HG03442 (cell line): ENCODE data around the gene PHPT1.
"Not testable (repeated sequence)": the region's sequence is repeated elsewhere in the genome, so short reads cannot be mapped to it uniquely, and the experiment has no call there.

Experiments
- ATAC-seq: cut with Tn5 transposase; IDR thresholded peaks from one replicate; pipeline ENCODE4 v1.9.1; 2021; ENCODE audit warnings: mild to moderate bottlenecking, moderate library complexity; ENCODE audit not compliant: unreplicated experiment

Gene PHPT1

DNA sequence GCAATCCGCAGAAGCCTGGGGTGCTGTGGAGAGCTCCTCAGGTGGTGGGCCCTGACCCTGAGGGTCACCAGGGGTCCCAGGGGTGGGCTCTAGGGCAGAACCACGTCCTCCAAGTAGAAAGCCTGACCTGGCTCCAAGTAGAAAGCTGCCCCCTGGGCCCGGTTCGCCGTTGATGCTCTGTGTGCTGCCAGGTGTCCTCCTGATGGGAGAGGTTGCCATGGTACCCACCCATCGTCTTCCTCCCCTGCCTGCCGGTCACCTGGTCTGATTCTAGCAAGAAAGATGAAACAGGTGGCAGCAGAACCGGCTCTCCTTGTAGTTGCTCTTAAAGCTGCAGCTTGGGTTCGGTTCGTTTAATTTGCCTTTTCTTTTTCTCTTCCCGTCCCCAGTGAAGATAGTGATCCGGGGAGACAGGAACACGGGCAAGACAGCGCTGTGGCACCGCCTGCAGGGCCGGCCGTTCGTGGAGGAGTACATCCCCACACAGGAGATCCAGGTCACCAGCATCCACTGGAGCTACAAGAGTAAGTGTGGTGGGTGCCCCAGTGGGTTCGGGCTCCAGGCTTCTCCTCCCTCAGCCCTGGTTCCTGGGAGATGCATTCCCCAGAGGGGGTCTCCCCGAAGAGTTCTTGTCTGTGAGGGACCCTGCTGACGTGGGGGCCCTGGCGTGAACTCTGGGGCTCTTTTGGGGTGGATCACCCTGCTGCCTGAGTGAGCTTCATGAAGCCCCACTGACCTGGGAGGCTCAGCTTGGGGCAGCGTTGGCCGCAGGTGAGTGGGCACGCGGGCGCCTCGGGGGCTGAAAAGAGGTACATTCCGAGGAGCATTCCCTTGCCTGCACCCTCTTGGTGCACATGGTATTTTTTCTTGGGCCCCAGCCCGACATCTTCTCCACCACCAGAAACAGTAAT is 25.8 kb upstream of the PHPT1 start:
- ATAC-seq, result no peak

DNA sequence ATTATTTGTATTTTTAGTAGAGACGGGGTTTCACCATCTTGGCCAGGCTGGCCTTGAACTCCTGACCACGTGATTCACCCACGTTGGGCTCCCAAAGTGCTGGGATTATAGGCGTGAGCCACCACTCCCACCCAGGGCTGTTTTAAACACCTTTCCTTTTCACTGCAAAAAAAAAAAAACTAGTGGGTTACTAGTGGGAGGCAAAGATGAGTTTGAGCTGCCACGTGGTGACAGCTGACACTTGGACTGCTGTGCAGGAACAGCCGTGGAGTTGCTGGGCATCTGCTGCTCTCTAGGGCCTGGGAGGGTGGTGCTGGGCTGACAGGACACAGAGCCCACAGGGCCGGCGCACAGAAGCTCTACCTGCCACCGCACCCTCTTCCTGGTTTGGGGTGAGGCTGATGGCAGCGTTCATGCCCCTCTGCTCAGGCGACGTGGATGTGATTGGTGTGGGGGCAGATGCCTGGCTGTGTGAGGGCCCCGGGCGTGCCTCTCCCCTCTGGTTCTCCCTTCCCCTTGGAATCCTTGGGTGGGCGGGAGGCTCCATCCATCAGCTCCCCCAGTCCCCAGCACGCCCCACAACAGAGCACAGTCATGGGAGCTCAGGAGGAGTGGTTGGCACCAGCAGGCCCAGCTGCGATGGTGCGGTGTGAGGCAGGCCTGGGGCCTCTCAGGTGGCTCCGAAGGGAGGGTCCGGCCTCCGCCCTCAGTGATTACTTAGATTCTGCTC is 24.5 kb upstream of the PHPT1 start:
- no peak for ATAC-seq

DNA sequence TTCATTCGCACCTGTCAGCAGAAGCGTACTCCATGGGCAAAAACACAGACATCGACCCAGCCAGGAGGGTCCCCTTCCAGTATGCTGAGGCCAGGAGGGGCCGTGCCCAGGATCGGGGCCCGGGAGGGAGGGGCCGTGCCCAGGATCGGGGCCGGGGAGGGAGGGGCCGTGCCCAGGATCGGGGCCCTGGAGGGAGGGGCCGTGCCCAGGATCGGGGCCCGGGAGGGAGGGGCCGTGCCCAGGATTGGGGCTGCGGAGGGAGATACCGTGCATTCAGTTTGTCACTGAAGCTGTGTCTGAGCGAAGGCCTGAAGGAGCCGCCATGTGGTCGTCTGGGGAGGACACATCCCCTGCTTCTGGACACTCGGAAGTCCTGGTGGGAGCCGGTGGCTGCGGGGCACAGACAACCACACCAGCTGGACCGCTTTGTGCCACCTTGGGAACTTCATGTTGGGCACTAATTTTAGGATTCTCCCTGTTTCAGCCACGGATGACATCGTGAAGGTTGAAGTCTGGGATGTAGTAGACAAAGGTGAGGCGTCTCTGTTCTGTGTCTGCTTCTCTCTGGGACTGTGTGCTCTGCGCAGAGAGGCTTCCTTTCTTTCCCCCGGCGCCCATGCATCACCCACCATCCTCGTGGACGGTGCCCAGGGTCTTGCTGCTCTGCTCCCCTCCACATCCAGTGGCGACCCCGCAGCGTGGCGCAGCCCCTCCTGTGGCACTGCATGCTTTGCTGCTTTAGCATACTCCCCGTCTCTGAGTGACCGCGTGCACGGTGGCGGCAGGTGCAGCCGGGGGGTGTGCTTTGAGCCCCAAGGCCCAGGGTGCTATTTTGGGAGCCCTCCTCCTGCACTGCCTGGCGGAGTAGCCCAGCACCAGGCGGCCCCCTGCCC is 23.7 kb upstream of the PHPT1 start:
- no peak for ATAC-seq

DNA sequence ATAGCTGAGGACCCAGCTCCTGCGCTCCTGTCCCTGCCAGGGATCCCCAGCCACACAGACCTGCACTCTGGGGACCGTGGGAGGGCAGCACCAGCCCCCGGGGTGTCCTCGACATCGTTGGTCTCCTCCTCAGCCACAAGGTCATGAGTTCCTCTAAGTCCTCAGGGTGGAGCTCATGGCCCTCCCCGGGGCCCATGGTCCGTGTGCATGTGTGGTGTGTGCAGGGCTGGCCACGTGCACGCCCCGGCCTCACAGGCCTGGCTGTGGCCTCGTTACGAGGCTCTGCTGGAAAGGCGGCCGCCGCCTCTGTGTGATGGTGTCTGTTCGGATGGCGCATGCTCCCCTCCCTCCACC is 23.0 kb upstream of the PHPT1 start:
- ATAC-seq, result no peak

DNA sequence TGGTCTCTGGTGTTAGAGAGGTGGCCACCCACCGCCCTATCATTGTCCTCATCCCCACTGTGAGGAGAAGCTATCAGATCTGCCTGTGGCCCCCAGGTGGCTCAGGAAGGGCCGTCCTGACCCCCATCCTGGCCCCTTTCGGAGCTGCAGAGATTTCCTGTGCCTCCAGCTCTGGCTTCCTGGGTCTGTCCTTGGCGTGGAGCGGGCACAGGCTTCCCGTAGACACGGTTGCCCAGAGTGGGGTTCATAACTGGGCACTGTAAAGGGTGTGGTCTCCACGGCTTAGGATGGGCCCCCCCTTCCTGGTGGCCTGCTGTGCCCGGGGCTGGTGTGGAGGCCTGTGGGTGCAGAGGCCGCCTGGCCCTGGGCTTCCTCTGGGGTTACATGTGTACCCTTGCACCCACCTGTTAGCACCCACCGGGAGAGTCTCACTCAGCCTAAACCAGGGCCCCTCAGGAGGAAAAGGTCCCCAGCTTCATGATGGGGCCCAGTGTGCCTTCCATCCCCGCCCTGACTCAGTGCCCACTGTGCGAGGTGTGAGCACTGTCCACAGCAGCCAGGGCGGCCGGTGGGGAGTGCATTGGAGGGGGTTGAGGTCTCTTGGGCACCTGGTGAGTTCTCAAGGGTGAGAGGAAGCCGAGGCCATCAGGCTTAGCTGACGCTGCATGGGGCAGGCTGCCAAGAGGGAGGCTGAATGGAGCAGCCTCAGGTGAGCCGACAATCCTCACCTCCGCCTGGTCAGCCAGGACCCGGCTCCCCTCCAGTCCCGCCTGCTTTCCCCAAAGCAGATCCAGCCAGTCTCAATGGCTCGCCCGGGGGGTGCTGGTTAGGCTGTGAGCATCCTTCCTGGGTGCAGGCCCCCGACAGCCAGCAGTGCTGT is 22.3 kb upstream of the PHPT1 start:
- no peak for ATAC-seq

DNA sequence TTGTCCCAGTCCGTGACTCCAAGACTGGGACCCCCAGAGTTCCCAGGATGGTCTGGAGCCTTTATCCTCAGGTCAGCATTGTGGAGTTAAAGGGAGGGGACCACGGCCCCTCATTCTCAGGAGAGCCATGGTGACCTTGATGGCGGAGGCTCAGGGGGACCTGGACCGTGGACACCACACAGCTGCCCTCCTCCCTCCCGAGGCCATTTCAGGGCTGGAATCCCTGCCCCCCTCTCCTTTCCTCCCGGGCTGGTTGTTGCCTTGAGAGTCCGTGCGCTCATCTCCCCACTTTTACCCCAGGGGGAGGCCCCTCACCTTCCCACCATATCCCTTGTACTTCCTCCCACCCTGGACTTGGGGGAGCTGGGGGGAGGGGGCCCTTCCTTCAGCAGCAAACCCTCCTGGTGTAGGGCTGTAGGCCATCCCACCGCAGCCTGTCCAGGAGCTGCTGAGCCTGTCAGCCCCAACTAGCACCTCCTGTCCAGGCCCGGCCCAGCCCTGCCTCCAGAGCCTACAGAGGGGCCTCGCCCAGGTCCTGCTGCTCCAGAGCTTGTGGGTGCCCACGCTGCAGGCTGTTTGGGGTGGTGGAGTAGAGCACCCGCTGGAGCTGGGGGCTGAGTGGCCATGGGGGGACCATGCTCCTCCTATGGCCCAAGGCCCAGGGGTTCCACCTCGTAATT is 21.3 kb upstream of the PHPT1 start:
- ATAC-seq, result no peak

DNA sequence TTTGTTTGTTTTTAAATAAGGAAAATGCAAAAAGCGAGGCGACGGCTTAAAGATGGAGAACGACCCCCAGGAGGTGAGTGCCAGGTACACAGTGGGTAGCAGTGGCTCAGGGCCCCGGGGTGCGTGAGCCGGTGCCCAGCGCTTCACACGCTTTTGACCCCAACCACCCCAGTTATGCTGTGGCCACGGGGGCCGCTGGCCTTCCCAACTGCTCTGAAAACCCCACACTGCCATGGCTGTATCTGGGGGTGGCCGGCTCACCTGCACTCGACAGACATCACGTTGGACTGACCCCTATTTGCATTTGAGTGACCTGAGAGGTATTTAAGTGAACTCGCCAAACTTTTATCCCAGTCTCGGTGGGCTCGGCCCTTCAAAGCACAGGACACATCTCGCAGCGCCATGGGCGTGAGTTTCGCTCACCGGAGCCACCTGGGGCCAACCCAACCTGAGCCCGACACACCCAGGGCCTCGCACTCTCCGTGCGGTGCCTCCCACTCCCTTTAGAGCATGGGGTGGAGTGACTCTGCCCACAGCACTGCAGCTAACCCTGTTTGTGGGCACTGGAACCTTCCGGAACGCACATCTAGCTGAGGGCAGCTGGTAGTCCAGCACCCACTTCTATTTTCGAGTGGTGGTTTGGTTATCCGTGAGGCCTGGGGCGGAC is 20.6 kb upstream of the PHPT1 start:
- ATAC-seq, result no peak

DNA sequence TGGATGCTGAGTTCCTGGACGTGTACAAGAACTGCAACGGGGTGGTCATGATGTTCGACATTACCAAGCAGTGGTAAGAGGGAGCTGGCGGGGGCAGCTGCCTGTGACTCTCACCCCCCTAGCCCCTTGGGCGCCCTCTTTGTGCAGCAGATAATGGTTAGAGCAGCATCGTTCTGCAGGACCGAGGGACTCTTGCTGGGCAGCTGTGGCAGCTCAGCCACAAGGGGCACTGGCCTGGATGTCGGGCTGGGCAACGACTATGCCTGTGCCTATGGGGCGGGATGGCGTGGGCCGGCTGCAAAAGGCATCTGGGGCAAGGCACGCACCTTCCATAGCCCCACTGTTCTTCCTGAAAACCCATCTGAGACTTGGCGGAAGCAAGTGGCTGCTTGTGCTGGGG is 19.8 kb upstream of the PHPT1 start:
- no peak for ATAC-seq

DNA sequence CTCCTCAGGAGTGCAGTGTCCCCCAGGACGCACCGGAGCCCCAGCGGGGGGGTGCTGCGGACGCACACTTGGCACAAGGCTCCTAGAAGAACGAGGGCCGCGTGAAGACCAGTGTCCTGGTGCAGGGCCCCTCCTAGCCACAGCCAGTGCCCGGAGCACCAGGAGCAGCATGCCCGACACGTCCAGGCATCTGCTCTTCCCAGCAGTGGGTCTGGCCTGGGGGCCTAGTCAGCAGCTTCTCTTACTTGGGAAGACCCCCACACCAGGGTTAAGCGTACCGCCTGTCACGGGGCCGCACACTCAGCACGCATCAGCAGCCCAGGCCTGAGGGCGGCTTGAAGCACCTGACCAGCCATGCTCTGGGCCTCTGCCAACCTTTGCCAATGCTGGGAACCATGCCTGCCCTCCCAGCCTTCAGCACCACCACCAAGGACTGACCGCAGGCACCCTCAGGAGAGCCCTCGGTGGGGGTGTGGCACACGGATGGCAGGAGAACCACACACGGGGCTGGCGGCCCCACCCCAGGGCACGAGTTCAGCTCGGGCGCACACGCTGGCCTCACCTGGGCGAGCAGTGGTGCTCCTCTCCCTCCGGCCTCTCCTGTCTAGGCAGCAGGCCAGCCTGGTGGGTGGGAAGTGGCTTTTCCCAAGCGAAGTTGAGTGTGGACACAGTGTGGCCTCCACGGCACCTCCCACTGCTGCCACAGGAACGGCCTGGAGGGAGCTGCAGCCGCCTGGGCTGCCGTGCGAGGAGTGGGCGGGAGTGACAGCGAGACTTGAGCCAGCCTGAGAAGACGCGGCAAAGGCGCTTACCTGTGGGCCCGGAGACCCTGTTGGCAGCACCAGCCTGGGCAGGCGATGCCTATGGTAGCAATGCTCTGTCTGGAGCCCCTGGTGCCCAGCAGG is 19.0 kb upstream of the PHPT1 start:
- no peak for ATAC-seq

DNA sequence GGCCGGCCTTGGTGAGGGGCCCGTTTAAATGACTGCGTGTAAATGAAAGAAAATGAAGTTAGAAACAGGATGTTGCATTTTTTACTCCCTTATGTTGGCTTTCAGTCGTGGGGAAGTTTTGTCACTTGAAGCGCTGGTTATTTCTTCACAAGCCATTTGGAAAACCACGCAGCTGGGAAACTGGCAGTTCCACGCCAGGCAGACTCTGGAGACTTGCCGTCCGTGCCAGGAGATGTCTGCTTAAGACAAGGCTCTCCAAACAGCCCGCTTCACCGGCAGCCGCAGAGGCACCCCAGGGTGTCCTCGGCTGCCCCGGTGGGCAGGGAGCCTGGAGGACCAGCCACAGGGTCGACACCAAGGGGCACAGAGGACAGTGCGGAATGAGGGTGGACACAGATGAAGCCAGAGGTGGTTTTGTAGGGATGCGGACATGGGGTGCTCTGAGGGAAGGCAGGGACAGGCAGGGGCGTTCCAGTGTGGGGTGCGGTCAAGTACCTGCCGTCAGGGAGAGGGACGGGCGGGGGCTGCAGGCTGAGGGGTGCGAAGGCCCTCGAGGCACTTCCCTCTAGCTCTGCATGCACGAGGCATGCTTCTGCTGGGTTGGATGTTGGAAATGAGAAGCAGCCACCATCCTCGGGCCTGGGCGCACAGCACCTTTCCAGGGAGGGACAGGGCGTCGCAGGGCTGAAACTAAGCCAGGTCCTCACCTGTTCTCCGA is 18.0 kb upstream of the PHPT1 start:
- ATAC-seq, result no peak

DNA sequence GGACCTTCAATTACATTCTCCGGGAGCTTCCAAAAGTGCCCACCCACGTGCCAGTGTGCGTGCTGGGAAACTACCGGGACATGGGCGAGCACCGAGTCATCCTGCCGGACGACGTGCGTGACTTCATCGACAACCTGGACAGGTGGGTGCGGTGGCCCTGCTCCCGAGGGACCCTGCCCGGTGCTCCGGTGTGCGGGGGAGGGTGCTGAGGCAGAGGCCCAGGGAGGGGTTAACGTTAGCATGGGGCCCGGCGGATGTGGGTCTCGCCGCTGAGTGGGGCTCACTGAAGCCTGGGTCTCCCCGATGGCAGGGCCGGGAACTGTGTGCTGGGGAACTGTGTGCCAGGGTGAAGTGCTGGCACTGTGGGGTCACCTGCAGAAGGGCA is 17.5 kb upstream of the PHPT1 start:
- no peak for ATAC-seq

DNA sequence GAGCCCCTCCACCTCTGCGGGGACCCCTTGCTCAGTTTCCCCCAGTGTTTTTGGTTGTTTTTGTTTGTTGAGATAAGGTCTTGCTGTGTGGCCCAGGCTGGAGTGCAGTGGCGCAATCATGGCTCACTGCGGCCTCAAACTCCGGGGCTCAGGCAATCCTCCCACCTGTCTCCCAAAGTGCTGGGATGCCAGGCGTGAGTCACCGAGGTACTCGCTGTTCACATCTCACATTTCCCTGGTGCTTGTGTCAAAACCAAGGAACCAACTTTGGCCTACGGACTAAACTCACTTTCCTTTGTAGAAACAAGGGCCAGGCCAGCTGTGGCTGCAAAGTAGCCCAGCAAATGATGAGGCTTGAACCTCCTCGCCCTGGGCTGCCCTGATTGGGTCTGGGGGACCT is 16.6 kb upstream of the PHPT1 start:
- no peak for ATAC-seq

DNA sequence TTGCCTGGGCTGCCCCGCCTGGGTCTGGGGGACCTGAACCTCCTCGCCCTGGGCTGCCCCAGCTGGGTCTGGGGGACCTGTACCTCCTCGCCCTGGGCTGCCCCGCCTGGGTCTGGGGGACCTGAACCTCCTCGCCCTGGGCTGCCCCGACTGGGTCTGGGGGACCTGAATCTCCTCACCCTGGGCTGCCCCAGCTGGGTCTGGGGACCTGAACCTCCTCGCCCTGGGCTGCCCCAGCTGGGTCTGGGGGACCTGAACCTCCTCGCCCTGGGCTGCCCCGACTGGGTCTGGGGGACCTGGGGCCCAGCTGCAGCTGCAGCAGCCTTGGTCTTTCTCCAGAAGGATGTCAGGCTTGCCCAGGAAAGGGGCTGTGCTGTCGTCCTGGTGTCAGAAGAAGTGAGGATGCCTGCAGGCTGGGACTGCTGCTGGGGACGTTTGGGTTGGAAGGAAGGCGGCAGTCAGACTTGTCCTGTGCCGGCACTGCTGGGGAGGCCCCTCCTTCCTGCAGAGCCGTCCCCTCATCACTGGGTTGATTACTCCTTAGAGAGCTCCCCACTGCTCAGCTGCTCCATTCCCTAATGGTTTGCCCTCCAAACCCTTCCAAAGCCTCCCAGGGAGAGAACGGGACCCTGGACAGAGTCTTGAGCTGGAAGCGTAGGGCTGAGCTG is 15.7 kb upstream of the PHPT1 start:
- not testable (repeated sequence) for ATAC-seq

DNA sequence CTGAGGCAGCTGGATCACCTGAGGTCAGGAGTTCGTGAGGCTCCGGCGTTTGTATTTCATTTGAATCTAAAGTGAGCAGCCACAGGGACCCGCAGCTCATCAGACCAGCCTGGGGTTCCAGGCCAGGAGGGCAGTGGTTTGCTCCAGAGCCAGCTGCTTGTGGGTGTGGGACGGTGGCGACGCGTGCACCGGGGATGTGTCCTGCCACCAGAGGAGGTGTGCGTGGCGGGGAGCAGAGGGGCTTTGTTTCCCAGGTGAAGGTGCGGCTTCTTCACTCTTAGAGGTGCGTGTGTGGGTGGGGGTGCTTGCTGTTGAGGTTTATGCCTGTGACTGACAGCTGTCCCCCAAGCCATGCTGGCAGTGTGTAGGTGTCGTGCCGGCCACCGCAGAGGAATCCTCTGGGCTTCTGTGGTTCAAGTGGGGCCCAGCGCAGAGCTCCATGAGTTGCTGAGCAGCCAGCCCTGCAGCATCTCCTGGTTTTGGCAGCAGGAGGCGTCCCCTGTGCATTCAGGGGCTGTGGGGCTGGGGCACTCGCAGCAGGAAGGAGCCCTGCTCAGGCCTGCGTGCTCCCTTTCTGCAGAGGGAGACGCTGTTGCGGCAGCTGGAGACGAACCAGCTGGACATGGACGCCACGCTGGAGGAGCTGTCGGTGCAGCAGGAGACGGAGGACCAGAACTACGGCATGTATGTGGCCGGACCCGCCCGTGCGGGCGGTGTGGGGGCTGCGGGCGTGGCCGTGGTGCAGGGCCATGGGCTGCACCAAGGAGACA is 13.9 kb upstream of the PHPT1 start:
- ATAC-seq, result no peak

DNA sequence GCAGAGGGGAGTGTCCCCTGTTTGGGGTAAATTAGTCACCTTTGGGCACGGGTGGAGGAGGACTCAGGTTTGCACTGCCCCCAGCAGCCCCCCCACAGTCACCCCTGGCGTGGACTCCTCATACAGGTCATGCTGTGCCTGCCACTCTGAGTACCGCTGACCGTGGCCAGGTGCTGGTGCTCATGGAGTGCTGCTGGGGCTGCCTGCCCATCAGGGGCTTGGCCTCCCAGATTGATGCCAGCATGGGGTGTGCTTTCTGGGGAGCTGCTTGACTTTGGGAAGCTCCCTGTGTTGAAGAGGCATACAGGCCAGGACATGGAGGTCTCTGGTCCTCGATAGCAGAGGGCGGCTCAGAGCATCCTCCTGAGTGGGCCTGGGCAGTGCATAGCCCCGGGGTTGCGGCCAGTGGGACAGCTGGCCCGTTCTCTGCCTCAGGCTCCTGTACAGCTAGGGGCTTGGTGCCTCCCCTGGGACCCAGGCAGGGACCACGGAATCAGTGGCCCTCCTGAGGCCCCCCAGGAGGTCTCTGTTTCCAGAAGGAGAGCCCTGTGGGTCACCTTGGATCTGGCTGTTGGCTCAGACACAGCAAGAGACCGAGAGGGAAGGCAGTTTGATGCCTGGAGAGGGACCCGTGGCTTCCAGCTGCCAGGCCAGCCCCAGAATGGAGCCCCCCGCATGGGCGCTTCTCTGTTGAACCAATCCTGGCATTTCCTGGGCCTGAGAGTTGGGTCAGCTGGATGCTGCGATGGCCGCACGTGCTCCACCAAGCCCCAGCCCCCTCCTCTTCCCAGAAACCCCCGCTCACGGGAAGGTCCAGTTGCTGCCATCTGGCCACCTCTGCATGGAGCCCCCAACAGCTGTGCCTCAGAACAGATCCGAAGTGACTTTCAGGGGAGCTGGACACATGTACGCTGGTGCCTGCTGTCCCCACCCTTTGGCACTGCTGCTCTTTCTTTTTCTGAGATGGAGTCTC is 13.0 kb upstream of the PHPT1 start:
- ATAC-seq, result no peak
